Breast epithelium (tissue), 4 donors: ENCODE results near the gene TENT4A. TPM values are rescaled to one million over a fixed set of nuclear protein-coding genes. Genes with fewer than 3 reads are reported as not detected.

Experiments
- DNase-seq, 2 donors: peaks; one replicate each; pipeline ENCODE4 v3.0.0-alpha.2; 2019; ENCODE audit warnings: low spot score in 2 of 2
- H3K27ac ChIP-seq, 2 donors: fragments of 200-600 bp; sonication (generic) in 1 of 2; one replicate each; pipeline ENCODE4 v1.5.1; 2016 to 2019; ENCODE audit warnings: mild to moderate bottlenecking in 1 of 2
- H3K27me3 ChIP-seq, 2 donors: fragments of 200-600 bp; sonication (generic) in 1 of 2; one replicate each; pipeline versions ENCODE4 v1.5.1 to v1.6.0; 2017 to 2019; ENCODE audit warnings: control low read depth in 1 of 2, mild to moderate bottlenecking in 1 of 2
- H3K36me3 ChIP-seq: fragments of 200-600 bp; one replicate; pipeline ENCODE4 v1.5.1; 2019
- H3K4me1 ChIP-seq, 2 donors: fragments of 200-600 bp; sonication (generic); one replicate each; pipeline ENCODE4 v1.5.1; 2016 to 2019; ENCODE audit warnings: control low read depth in 1 of 2
- H3K4me3 ChIP-seq, 3 donors: fragments of 200-600 bp; sonication (generic); 1 replicate in 2 of 3; 2 replicates in 1 of 3; pipeline ENCODE4 v1.5.1; 2016 to 2019; ENCODE audit warnings: mild to moderate bottlenecking in 3 of 3, moderate library complexity in 2 of 3
- H3K9me3 ChIP-seq, 2 donors: fragments of 200-600 bp; sonication (generic) in 1 of 2; one replicate each; pipeline ENCODE4 v1.5.1; 2016 to 2019; ENCODE audit warnings: control low read depth in 1 of 2
- CTCF ChIP-seq, 3 donors: fragments of 450-650 bp; IDR thresholded peaks; one replicate each; pipeline ENCODE4 v1.5.1; 2016 to 2017; ENCODE audit warnings: antibody characterized with exemption in 3 of 3, mild to moderate bottlenecking in 3 of 3, moderate library complexity in 3 of 3
- POLR2A ChIP-seq: fragments of 450-650 bp; IDR thresholded peaks from one replicate; pipeline ENCODE4 v1.6.1; 2016; ENCODE audit warnings: antibody characterized with exemption, mild to moderate bottlenecking, moderate library complexity
- POLR2AphosphoS5 ChIP-seq, 3 donors: sonication (generic); formaldehyde crosslinking; IDR thresholded peaks; one replicate each; pipeline ENCODE4 v1.6.1; 2017; ENCODE audit warnings: antibody characterized with exemption in 3 of 3
- intact Hi-C: fragments of 100-400 bp; cut with DNase I; formaldehyde crosslinking; loops from one replicate; pipeline ENCODE4 v1.15.1; 2023; ENCODE audit warnings: low total_unique reads
- total RNA-seq, 3 donors: library from RNA; depleted of rRNA; stranded (reverse); fragments of >200 nt; gene quantifications; one replicate each; pipeline ENCODE4 v1.1.0, GENCODE V29; 2016

The TENT4A gene
- total RNA-seq, 3 donors from 2014 or later = 24.1 to 26.2 (median 24.8) TPM

DNA sequence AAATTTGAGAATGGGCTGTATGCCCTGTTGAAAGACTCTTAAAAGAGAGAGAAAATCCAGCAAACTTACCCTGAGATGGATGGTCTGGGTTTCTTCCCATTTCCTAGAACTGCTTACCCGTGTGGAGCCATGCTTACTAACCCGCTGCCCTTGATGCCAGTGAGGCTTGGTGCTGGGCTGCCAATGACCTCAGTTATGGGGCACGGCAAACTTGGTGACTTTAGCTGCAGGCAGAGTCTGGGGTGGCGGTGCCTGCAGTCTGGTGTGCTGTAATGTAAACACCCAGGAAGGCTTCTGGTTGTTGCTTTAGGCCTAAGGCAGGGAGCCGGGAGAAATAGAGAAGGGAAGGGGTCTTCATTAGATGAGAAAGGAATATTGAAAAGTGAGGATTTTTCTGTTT is 7.3 kb upstream of the TENT4A start:
- Histone ChIP-seq H3K4me3 (no peak overlapping the region), H3K9me3 (no peaks in the 10 kb centered on the region), H3K4me1 (peaks cover 0 to 12% of the 10 kb centered on the region in 2 donors), H3K36me3 (no peaks in the 10 kb centered on the region), H3K27me3 (peaks cover 0 to 8% of the 10 kb centered on the region in 2 donors), H3K27ac (no peak overlapping the region)
- peak in 1 of 2 donors; percentile 10 for DNase-seq
- intact Hi-C loops = loop anchor here (10.0 kb wide), 1 partner anchor 71 kb away; the partner anchor contains the start of genes NSUN2 and SRD5A1
- no peak for TF ChIP-seq POLR2A
- no peak for TF ChIP-seq POLR2AphosphoS5 (IDR thresholded peaks at IDR 0.05)
- no peak for TF ChIP-seq CTCF (IDR thresholded peaks at IDR 0.05)

GRCh38 chr5:6707852-6708251 is 5.4 kb upstream of the TENT4A start:
- TF ChIP-seq POLR2AphosphoS5 (IDR thresholded peaks at IDR 0.05) (no peak), CTCF (IDR thresholded peaks at IDR 0.05) (no peak), POLR2A (no peak)
- no peaks in the 10 kb centered on the region for H3K9me3 ChIP-seq
- intact Hi-C loops = loop anchor here (10.0 kb wide), 1 partner anchor 73 kb away; the partner anchor contains the start of genes NSUN2 and SRD5A1
- peaks cover 0 to 8% of the 10 kb centered on the region in 2 donors for H3K27me3 ChIP-seq
- no peak overlapping the region for H3K27ac ChIP-seq
- no peak overlapping the region for H3K4me3 ChIP-seq
- no peaks in the 10 kb centered on the region for H3K36me3 ChIP-seq
- H3K4me1 ChIP-seq = peaks cover 0 to 18% of the 10 kb centered on the region in 2 donors
- DNase-seq = no peak

- Histone ChIP-seq H3K27ac (no peak overlapping the region), H3K4me3 (no peak overlapping the region), H3K4me1 (peaks cover 0 to 18% of the 10 kb centered on the region in 2 donors), H3K36me3 (no peaks in the 10 kb centered on the region), H3K9me3 (no peaks in the 10 kb centered on the region), H3K27me3 (peaks cover 0 to 8% of the 10 kb centered on the region in 2 donors)
- TF ChIP-seq POLR2AphosphoS5 (IDR thresholded peaks at IDR 0.05) (no peak), CTCF (IDR thresholded peaks at IDR 0.05) (no peak), POLR2A (no peak)
- intact Hi-C loops = loop anchor here (10.0 kb wide), 1 partner anchor 74 kb away; the partner anchor contains the start of genes NSUN2 and SRD5A1
- DNase-seq = no peak
These were observed 4.4 kb upstream of the TENT4A start for GRCh38 chr5:6708814-6709213.

DNA sequence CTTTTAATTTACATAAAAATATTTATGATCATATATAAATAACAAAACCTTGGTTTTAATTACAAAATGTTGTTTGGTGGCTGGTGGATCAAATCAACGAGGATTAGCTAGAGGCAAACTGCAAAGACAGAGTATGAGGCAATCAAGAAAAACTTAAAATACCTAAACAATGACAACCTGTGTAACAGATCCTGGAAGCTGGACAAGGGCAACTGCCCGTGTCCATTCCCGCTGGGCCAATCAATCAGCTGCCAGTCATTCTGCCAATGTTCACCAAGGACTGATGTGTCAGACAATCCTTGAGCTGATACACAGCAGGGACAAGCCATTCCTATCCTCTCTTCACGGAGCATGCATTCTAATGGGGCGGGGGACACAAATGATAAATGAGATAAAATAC is 3.2 kb upstream of the TENT4A start:
- Histone ChIP-seq H3K4me3 (no peak overlapping the region), H3K9me3 (no peaks in the 10 kb centered on the region), H3K36me3 (no peaks in the 10 kb centered on the region), H3K27me3 (peaks cover 0 to 8% of the 10 kb centered on the region in 2 donors), H3K27ac (no peak overlapping the region), H3K4me1 (peaks cover 0 to 9% of the 10 kb centered on the region in 2 donors)
- DNase-seq = no peak
- TF ChIP-seq CTCF (IDR thresholded peaks at IDR 0.05) (no peak), POLR2A (no peak), POLR2AphosphoS5 (IDR thresholded peaks at IDR 0.05) (no peak)
- intact Hi-C loops = no loop called here

- intact Hi-C loops = no loop called here
- no peaks in the 10 kb centered on the region for H3K36me3 ChIP-seq
- H3K27me3 ChIP-seq = peaks cover 0 to 8% of the 10 kb centered on the region in 2 donors
- no peaks in the 10 kb centered on the region for H3K9me3 ChIP-seq
- H3K4me3 ChIP-seq = no peak overlapping the region
- H3K27ac ChIP-seq = no peak overlapping the region
- DNase-seq = peak in 1 of 2 donors; percentile 12
- no peak for TF ChIP-seq POLR2A
- no peak for TF ChIP-seq POLR2AphosphoS5 (IDR thresholded peaks at IDR 0.05)
- TF ChIP-seq CTCF (IDR thresholded peaks at IDR 0.05) = no peak
- peaks cover 0 to 13% of the 10 kb centered on the region in 2 donors for H3K4me1 ChIP-seq
These were observed 2.5 kb upstream of the TENT4A start for GRCh38 chr5:6710551-6711318.
